ENCODE measurements around the gene STX8. TPM values are rescaled to one million over a fixed set of nuclear protein-coding genes. Genes with fewer than 3 reads are reported as not detected.

Gene STX8
- total RNA-seq, 4 donors from 2014 or later: 58.6 to 86.9 (median 66.3) TPM

- no peak for TF ChIP-seq CTCF (IDR thresholded peaks at IDR 0.05)
- DNase-seq (ENCODE audit: low spot score) (no peak), ATAC-seq (ENCODE audit: low FRiP score) (no peak)
Observed at GRCh38 chr17:9370467-9370866, 205.2 kb downstream of the STX8 start.

DNA sequence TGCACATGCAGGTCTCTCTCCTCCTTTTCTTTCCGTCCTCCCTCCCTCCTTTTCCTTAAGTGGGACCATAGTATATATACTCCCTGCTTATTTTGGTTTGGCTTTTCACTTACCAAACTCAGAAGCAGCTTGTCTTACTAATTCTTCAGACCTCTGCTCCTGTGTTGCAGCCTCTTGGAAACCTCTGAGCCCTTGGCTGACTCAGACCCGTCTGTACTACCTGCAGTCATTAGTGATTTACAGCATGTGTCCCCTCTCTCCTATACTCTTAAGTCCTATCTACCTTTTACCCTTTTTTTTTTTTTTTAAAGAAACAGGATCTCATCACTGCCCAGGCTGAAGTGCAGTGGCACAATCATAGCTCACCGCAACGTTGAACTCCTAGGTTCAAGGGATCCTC, 207.0 kb downstream of the STX8 start:
- DNase-seq (ENCODE audit: low spot score) (no peak), ATAC-seq (ENCODE audit: low FRiP score) (no peak)
- no peak for TF ChIP-seq CTCF (IDR thresholded peaks at IDR 0.05)

GRCh38 chr17:9367156-9367555, 208.5 kb downstream of the STX8 start:
- DNase-seq (ENCODE audit: low spot score): no peak
- no peak for TF ChIP-seq CTCF (IDR thresholded peaks at IDR 0.05)
- ATAC-seq (ENCODE audit: low FRiP score): no peak

GRCh38 chr17:9364837-9365430, 210.7 kb downstream of the STX8 start:
- no peak for ATAC-seq (ENCODE audit: low FRiP score)
- TF ChIP-seq CTCF (IDR thresholded peaks at IDR 0.05): no peak
- DNase-seq (ENCODE audit: low spot score): no peak

- ATAC-seq (ENCODE audit: low FRiP score): no peak
- DNase-seq (ENCODE audit: low spot score): no peak
- TF ChIP-seq CTCF (IDR thresholded peaks at IDR 0.05): no peak
Observed at GRCh38 chr17:9363440-9364350, 211.9 kb downstream of the STX8 start.

GRCh38 chr17:9361188-9361955, 214.2 kb downstream of the STX8 start:
- DNase-seq (ENCODE audit: low spot score) (no peak), ATAC-seq (ENCODE audit: low FRiP score) (peak; percentile 53)
- no peak for TF ChIP-seq CTCF (IDR thresholded peaks at IDR 0.05)

All from omental fat pad (tissue), 4 donors.